GM19467 (cell line): ENCODE measurements around the gene HTRA3.

ENCODE experiments used
- ATAC-seq: cut with Tn5 transposase; IDR thresholded peaks from one replicate; pipeline ENCODE4 v1.9.1; 2021; ENCODE audit warnings: mild to moderate bottlenecking, moderate library complexity; ENCODE audit not compliant: unreplicated experiment

HTRA3 gene

DNA sequence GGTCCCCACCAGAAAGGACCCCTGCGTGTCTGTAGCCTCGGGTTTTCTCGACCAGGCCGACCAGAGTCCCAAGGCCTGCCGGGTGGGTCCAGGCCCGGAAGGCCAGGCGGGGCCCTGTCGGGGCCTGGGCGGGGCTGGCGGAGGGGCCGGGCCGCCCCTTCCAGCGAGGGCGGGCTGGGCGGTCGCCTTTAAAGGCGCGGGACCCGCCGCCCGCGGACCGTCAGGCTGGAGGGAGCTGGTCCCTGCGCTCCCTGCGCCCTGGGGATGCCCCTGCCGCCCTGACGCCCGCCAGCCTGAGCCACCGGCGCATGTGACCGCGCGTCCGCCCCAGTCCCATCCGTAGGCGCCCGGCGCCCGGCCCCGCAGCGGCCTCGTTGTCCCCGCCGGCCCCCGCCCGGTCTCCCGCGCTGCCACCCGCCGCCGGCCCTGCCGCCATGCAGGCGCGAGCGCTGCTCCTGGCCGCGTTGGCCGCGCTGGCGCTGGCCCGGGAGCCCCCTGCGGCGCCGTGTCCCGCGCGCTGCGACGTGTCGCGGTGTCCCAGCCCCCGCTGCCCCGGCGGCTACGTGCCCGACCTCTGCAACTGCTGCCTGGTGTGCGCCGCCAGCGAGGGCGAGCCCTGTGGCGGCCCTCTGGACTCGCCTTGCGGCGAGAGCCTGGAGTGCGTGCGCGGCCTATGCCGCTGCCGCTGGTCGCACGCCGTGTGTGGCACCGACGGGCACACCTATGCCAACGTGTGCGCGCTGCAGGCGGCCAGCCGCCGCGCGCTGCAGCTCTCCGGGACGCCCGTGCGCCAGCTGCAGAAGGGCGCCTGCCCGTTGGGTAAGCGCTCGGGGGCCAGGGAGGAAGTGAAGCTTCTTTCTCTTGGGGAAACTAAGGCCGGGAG lies at the start of gene HTRA3:
Gene HTRA3 (plus strand): TSS at position 220 of the 883 bp plus-strand sequence. CDS start 215 bp downstream, at position 435.
- ATAC-seq, result no peak

DNA sequence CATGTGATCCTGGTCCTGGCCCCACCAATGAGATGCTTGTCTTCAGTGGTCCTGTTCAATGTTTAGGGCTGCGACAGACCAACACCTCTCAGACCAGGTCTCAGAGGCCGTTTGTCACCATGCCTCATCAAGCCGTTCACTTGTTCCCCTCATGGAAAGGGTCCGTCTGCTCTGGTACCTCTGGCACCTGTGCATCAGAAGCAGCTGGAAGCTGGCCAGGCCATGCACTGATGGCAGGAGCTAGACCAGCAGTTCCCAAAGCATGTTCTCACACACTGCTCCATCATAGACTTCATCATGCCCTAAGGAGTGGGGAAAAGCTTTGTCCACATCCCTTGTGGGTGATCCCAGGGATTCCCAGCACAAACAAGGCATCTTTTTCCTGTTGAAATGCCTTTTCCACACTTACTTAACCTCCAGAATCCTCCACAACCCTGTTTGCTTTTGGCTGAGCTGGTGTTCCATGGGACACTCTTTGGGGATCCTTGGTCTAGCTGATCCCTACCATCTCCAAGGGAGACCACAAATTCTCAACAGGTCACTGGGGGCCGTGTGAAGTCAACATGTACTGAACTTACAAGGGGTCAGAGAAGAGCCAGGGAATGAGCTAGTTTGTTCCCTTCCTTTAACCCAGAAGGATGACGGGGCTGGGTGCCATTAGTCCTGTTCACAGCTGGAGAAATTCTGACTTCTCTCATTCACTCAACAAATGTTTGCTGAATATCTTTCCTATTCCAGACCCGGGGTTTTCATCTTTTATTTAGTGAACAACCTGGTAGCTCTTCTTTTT lies 48.7 kb upstream of the HTRA3 start:
- ATAC-seq, result no peak

DNA sequence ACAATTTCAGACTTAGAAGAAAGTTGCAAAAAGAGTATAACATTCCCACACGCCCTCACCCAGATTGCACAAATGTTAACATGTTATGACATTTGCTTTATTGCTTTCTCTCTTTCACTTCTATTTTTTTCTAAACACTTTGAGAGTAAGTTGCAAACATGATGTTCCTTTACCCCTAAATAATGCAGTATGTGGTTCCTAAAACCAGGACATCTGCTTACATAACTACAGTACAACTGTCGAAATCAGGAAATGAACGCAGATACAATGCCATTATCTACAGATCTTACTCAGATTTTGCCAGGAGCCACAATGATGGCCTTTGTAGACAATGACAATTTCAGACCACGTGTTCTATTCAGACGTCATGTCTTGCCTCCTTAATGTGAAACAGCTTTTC lies 48.1 kb upstream of the HTRA3 start:
- no peak for ATAC-seq

DNA sequence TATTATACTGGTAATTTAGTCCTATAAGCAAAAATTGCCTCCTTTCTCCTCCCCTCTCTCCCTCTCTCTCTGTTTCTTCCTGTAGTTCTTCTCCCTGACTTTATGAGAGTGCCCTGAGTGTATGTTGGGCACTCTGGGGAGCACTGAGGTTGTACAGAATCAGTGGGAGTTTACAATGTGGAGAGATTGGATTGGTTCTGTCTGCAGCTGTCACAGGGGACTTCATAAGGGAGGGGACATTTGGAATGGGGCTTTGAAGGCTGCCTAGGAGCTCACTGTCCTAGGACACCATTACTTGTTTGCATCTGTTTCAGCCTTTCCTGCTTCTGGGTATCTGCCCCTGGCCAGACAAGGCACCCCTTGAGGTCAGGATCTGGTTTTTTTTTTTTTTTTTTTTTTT lies 47.6 kb upstream of the HTRA3 start:
- no peak for ATAC-seq

DNA sequence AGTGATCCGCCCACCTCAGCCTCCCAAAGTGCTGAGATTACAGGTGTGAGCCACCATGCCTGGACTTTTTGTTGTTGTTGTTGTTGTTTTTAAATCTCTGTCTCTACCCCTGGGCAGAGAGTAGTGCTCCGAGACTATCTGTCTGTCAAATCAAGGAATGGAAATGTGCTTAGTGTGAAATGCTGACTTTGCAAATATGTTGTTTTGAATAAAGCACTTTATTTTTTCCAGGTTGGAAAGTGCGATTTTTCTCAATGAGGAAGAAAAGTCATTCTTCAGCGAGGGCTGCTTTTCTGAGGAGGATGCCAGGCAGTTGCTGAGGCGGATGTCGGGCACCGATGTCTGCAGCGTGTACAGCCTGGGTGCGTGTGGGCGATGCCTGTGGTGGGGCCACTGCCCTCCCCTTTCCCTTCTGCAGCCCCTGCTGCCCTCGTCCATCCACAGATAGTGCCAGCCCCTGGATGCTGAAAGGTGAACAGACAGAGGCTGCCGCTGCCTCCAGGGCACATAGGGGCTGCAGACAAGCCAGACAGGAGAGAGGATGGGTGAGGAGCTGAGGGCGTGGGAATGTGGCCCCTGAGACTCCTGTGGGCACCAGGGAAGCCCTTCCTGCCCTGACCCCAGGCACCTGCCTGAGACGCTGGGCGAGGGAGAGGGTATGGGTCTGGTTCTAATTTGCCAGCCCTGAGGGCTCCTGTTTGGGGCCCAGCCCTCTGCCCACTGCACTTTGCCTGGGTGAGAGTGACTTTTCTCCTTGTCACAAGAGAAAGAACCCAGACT lies 46.8 kb upstream of the HTRA3 start:
- ATAC-seq, result no peak

DNA sequence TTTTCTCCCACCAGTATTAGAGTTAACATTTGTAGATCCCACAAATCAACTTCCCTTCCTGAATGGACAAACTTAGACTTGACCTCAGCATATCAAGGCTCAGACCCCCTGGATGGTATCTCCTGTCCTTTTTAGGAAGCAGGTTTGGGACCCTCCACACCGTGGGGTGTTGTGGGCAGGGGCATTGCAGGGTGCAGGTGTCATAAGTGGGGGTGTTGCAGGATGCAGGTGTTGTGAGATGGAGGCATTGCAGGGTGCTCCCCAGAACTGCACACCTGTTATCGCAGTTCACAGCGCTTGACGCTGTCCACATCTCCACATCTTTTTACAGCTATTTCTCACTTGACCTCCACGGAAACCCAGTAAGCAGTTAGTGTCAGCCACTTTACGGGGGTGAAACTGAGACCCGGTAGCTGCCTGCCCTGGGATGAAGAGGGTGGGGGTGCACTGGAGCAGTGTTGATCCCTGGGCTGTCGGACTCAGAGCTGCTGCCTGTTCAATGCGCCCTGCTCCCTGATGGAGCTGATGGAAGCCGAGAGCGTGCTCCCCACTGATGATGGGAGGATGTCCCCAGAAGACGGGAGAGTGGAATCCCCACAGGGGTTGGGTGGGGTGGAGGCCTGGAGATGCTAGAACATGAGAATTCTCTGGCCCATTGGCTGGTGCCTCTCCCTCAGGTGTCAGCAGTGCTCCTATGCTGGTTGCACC lies 45.1 kb upstream of the HTRA3 start:
- no peak for ATAC-seq

DNA sequence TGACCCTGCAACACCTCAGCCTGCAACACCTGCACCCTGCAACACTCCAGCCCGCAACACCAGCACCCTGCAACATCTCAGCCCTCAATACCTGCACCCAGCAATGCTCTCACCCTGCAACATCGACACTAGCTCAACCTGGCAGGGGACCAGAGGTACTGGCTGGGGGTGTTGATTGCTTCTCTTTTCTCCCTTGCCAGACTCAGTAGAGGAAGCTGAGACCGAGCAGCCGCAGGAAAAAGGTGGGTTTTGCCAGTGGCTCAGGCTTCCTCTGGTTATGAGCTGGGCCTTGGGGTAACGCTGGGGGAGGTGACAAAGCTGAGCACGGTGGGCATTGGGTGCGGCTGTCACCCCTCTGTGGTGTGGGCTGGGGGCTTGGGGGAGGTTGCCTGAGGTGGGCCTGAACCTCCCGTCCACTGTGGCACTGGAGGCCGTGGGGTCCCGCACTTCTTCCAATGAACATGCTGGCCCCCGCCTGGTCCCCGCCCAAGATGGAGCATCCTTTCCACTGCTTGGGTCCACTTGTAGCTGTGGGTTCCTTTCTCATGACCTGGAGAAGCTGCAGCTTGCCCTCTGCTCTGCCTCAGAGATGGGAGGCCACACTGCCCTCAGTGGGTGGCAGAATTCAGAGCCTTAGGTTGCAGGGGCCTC lies 44.5 kb upstream of the HTRA3 start:
- ATAC-seq, result no peak

DNA sequence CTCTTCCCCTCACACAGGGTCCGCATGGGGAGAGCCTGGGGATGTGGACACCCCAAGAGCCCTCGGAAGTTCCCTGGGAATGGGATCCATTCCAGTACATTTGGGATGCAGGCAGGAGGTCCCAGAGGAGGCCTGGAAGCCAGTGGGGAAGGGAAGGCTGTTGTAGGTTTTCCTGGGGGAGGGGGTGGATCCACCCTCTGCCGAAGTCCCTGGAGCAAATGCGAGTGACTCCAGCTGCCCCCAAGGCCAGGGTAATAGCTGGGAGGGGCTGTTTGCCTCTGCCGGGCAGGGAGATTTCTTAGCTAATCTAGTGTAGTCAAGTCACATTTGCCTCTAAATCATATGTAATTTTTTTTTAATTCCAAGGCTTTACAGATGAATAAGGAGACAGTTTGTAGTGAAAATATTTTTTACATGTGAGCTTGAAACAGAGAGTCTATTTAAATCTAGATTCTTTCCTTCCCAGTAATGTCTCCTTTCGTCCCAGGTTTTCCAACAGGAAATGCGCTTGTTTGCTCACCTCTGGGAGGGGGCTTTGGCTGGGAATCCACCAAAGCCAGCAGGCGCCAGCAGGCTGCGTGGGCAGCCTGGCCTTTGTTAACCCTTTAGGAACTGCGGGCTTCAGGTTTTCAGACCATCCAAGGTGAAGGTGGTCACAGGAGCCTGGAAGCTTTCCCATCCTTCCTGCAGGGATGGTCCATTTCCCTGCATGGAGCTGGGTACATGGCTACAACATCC lies 43.7 kb upstream of the HTRA3 start:
- no peak for ATAC-seq

DNA sequence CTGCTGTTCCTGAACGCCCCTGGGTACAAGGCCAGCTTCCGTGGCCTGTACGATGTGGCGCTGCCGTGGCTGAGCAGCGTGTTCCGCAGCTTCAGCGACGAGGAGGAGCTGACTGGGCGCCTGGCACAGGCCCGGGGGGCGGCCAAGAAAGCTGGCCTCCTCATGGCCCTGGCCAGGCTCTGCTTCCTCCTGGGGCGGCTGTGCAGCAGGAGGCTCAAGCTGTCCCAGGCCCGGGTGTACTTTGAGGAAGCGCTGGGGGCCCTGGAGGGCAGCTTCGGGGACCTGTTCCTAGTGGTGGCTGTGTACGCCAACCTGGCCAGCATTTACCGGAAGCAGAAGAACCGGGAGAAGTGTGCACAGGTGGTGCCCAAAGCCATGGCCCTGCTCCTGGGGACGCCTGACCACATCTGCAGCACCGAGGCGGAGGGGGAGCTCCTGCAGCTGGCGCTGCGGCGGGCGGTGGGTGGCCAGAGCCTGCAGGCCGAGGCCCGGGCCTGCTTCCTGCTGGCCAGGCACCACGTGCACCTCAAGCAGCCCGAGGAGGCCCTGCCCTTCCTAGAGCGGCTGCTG lies 42.3 kb upstream of the HTRA3 start:
- no peak for ATAC-seq

DNA sequence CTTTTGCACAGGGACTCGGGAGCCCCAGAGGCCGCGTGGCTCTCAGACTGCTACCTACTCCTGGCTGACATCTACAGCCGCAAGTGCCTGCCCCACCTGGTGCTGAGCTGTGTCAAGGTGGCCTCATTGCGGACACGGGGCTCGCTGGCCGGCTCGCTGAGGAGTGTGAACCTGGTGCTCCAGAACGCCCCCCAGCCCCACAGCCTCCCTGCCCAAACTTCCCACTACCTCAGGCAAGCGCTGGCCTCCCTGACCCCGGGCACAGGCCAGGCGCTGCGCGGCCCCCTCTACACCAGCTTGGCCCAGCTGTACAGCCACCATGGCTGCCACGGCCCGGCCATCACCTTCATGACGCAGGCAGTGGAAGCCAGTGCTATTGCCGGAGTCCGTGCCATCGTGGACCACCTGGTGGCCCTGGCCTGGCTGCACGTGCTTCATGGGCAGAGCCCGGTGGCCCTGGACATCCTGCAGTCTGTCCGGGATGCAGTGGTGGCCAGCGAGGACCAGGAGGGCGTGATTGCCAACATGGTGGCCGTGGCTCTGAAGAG lies 41.7 kb upstream of the HTRA3 start:
- ATAC-seq, result no peak

DNA sequence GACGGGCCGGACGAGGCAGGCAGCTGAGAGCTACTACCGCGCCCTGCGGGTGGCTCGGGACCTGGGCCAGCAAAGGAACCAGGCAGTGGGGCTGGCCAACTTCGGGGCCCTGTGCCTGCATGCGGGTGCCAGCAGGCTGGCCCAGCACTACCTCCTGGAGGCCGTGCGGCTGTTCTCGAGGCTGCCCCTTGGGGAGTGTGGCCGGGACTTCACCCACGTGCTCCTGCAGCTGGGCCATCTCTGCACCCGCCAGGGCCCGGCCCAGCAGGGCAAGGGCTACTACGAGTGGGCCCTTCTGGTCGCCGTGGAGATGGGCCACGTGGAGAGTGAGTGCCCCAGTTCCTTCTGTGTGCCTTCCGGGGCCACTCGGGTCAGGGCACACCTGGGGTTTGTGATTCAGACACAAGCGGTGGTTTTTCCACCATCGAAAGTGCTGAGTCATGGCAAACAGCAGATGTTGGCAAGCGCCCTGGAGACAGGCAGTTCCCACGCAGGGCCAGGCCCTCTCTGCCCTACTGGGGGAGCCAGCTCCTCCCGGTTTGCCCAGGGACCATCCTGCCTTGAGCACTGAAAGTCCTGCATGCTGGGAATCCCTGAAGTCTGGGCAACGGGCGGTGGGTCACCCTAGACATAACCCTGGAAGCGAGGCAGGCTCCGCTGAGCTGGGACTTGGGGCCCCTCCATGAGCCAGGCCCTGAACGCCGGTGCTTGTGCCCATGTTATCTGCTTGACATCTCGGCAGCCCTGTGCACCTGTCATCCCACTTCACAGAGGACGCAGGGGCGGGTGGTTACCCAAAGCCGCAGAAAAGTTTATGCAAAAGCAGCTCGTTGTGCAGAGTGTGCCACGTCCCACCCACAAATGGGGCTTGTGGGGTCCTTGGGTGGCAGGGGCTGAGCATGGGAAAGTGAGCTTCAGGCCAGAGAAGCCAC lies 41.0 kb upstream of the HTRA3 start:
- ATAC-seq, result peak; percentile 61

DNA sequence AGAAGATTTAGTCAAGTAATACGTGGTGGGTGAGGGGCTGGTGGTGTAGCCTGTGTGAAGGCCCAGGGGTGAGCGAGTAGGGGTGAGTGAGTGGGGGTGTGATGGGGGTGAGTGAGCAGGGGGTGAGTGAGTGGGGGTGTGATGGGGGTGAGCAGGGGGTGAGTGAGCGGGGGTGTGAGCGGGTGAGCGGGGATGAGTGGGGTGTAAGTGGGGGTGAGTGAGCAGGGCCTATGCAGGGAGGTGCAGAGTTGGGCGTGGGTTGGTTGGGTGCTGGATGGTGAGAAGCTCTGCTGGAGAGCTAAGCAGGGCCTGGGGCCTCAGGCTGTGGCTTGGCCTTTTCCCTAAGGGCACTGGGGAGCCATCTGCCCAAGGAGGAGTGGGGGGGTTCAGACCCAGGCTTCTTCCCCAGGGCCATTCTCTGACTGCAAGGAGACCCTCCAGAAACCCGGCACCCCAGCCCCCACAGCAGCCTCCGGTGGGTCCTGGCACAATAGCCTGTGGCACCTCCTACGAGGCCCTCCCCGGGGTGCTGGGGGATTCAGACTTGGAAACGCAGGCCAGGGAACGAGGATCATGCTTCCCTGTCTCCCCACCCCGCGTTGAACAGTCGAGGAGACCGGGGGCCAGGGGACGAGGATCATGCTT lies 40.1 kb upstream of the HTRA3 start:
- ATAC-seq, result no peak

DNA sequence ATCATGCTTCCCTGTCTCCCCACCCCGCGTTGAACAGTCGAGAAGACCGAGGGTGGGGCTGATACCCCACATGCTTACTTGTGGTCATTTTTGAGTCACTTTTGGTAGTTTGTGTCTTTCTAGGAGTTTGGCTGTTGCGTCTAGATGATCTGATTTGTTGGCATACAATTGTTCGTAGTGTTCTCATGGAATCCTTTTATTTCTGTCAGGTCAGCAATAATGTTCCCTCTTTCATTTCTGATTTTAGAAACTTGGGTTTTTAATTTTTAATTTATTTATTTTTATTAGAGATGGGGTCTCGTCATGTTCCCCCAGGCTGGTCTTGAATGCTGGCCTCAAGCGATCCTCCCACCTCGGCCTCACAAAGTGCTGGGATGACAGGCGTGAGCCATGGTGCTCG lies 39.5 kb upstream of the HTRA3 start:
- ATAC-seq, result no peak

DNA sequence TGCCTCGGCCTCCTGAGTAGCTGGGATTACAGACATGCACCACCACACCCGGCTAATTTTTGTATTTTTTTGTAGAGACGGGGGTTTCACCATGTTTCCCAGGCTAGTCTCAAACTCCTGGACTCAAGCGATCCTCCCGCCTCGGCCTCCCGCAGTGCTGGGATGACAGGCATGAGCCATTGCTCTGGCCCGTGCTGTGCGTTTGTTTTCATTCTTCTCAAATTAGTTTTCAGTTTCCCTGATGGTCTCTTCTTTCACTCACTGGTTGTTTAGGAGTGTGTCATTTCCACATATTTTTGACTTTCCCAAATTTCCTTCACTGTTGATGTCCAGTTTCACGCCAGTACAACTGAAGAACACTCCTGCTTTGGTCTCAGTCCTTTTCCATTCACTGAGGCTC lies 38.7 kb upstream of the HTRA3 start:
- ATAC-seq, result no peak

DNA sequence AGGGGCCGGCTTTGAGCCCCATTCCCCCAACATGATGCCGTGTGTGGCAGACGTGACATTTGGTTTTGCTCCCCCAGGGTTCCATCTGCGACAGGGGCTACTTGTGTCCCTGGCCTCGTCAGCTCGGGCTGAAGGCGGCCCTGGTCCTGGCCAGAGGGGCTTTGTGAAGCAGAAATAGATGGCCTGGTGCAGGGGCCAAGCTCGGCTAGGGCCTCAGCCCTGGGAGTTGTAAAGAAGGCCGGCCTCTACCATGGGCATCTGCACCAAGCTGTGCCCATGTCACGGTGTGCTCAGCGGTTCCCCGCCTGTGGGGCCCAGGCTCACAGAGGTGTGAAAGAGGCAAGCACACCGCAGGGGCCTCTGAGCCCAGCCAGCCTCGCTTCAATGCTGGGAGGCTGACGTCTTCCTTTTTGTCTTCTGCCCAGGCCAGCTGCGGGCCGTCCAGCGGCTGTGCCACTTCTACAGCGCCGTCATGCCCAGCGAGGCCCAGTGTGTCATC lies 38.0 kb upstream of the HTRA3 start:
- no peak for ATAC-seq

DNA sequence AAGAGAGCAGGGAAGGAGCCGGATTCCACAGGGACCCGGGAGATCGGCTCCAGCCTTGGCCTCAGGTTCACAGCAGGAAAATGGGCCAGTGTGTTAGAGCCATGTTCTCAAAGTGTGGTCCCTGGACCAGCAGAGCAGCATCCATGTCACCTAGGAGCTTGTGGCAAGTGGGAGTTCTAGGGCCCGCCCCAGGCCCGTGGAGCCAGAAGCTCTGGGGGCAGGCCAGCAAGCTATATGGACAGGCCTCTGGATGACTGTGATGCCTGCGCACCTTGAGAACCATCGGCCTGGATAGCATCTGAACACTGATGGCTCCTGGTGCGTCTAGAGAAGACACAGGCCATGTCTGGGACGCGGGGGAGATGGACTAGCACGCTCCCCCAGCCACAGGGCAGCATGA lies 36.8 kb upstream of the HTRA3 start:
- no peak for ATAC-seq
